Brain microvascular endothelial cell (primary cell): ENCODE results near the gene UNC5C.

Source experiments
- DNase-seq: peaks from one replicate; pipeline ENCODE4 v3.0.0-alpha.2; 2020
- H3K27ac ChIP-seq: fragments of 250-450 bp; sonication (Bioruptor Pico); 2 replicates; pipeline ENCODE4 v1.5.1; 2020; ENCODE audit warnings: mild to moderate bottlenecking, moderate library complexity
- H3K27me3 ChIP-seq: fragments of 250-450 bp; sonication (Bioruptor Pico); replicated peaks from 2 replicates; pipeline ENCODE4 v1.5.1; 2020; ENCODE audit warnings: mild to moderate bottlenecking
- H3K36me3 ChIP-seq: fragments of 250-450 bp; sonication (Bioruptor Pico); replicated peaks from 2 replicates; pipeline ENCODE4 v1.5.1; 2020; ENCODE audit warnings: mild to moderate bottlenecking
- H3K4me3 ChIP-seq: 2 replicates; pipeline ENCODE4 v1.5.1; 2011; ENCODE audit warnings: low read depth, mild to moderate bottlenecking, control low read depth, low read length, moderate library complexity
- in situ Hi-C: cut with HindIII; loops from 2 replicates; pipeline ENCODE4 v1.10.0; 2017; ENCODE audit warnings: low sequenced_read_pairs, low pct_ligation_motif_present
- TF ChIP-seq, protein P1 (sequence below): IDR thresholded peaks from 2 replicates; pipeline ENCODE4 v1.5.1; 2011; ENCODE audit warnings: low read depth, mild to moderate bottlenecking, moderate library complexity, low read length, control low read depth, inconsistent platforms; ENCODE audit errors: missing control alignments

Gene UNC5C

DNA sequence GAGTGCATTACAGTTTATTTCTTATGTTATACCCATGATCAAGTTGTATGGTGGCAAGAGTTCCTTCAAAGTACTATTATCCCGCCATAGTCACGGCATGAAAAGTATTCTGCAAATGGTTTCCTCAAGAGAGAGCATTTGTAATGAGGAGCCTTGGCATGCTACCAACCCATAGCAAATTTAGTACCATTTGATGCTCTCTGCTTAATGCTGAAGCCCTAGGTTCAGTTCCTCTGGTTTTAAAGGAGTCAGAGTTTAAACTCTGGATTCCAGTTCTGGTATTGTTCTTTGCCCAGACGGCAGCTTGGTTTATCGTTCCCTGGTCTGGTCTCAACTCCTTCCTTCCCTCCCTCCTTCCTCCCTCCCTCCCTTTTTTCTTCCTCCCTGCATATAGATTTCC lies 419.7 kb downstream of the UNC5C start:
- Histone ChIP-seq H3K27me3 (no peaks in the 10 kb centered on the region), H3K27ac (peak overlapping the region; percentile 89), H3K36me3 (no peaks in the 10 kb centered on the region), H3K4me3 (no peak overlapping the region)
- no peak for DNase-seq
- TF ChIP-seq, protein P1, sequence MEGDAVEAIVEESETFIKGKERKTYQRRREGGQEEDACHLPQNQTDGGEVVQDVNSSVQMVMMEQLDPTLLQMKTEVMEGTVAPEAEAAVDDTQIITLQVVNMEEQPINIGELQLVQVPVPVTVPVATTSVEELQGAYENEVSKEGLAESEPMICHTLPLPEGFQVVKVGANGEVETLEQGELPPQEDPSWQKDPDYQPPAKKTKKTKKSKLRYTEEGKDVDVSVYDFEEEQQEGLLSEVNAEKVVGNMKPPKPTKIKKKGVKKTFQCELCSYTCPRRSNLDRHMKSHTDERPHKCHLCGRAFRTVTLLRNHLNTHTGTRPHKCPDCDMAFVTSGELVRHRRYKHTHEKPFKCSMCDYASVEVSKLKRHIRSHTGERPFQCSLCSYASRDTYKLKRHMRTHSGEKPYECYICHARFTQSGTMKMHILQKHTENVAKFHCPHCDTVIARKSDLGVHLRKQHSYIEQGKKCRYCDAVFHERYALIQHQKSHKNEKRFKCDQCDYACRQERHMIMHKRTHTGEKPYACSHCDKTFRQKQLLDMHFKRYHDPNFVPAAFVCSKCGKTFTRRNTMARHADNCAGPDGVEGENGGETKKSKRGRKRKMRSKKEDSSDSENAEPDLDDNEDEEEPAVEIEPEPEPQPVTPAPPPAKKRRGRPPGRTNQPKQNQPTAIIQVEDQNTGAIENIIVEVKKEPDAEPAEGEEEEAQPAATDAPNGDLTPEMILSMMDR = no peak
- in situ Hi-C loops = no loop called here

DNA sequence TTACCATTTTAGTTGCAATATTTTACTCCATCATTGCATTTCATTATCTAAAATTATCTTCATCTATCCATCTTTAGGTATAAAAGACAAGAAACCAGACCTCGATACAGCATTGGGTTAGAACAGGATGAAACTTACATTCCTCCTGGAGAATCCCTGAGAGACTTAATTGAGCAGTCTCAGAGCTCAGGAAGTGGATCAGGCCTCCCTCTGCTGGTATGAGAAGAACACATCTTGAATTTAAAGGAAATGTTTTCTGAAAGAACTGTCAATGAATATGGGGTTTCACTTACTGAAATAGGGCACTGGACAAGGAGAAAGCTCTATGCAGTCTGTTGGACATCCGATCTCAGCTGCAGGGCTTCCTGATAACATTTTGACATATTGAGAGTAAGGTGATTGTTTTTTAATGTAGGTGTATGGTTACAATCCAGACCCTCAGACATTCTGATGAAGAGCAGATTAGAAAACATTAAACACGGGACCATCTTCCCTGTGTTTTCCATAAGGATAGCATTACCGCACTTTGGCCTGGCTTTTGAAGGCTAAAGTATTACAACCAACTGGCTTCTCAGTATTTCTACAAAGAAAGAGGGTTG lies 423.8 kb downstream of the UNC5C start:
- Histone ChIP-seq H3K27ac (no peak overlapping the region), H3K4me3 (no peak overlapping the region), H3K27me3 (no peaks in the 10 kb centered on the region), H3K36me3 (no peaks in the 10 kb centered on the region)
- peak; percentile 61 for DNase-seq
- in situ Hi-C loops = loop anchor here (25.0 kb wide), 1 partner anchor 488 kb away; no protein-coding TSS in a partner anchor
- TF ChIP-seq, protein P1 = peak; percentile 78

DNA sequence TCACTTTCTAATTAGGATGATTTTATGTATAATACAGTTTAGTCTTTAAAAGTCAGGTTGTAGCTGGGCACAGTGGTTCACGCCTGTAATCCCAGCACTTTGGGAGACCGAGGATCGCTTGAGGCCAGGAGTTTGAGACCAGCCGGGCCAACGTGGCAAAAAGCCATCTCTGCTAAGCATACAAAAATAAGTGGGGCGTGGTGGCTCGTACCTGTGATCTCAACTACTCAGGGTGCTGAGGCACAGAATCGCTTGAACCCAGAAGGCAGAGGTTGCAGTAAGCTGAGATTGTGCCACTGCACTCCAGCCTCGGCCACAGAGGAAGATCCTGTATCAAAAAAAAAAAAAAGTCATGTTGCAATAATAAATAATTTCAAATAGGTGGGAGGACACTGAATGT lies 426.8 kb downstream of the UNC5C start:
- no peak overlapping the region for H3K27ac ChIP-seq
- H3K4me3 ChIP-seq = no peak overlapping the region
- in situ Hi-C loops = loop anchor here (25.0 kb wide), 1 partner anchor 485 kb away; no protein-coding TSS in a partner anchor
- H3K27me3 ChIP-seq = no peaks in the 10 kb centered on the region
- TF ChIP-seq, protein P1 = no peak
- H3K36me3 ChIP-seq = no peaks in the 10 kb centered on the region
- no peak for DNase-seq

DNA sequence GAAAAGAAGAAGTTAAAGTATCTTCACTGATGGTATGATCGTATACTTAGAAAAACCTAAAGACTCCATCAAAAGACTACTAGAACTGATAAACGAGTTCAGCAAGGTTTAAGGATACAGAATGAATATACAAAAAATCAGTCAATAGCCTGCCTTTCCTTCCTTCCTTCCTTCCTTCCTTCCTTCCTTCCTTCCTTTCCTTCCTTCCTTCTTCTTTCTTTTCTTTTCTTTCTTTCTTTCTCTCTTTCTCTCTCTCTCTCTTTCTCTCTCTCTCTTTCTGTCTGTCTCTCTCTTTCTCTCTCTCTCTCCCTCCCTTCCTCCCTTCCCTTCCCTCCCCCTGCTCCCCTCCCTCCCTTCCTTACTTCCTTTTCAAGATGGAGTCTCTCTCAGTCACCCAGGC lies 428.3 kb downstream of the UNC5C start:
- no peak for DNase-seq
- no peak overlapping the region for H3K4me3 ChIP-seq
- TF ChIP-seq, protein P1 = no peak

DNA sequence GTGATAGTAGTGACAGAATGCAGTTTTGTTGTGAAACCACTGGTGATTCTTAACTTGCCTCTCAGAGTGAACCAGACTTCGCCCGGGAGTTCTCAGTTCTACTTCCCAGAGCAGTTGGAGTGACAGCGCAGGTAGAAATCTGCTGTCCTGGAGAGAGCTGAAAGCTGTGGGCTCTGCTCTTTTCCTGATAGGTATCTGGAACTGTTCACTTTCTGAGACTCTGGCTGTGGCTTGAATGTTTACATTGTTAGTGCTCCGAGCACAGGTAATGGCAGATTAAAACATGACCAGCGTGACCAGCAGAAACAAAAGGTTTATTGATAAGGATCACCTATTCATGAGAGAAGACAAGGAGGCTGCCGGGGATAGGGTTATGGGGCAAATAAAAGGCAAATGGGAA lies 430.3 kb downstream of the UNC5C start:
- in situ Hi-C loops = loop anchor here (25.0 kb wide), 1 partner anchor 481 kb away; no protein-coding TSS in a partner anchor

More for the DNA sequence above, 428.3 kb downstream of the UNC5C start:
- in situ Hi-C loops = loop anchor here (25.0 kb wide), 1 partner anchor 483 kb away; no protein-coding TSS in a partner anchor
- Histone ChIP-seq H3K27ac (no peak overlapping the region), H3K27me3 (no peaks in the 10 kb centered on the region), H3K36me3 (no peaks in the 10 kb centered on the region)

More for the DNA sequence above, 430.3 kb downstream of the UNC5C start:
- no peaks in the 10 kb centered on the region for H3K27me3 ChIP-seq
- H3K27ac ChIP-seq = no peak overlapping the region
- no peak for DNase-seq
- TF ChIP-seq, protein P1 = no peak
- no peaks in the 10 kb centered on the region for H3K36me3 ChIP-seq
- H3K4me3 ChIP-seq = no peak overlapping the region
